H1 (cell line): ENCODE results near the gene WDFY4. TPM values are rescaled to one million over a fixed set of nuclear protein-coding genes. Genes with fewer than 3 reads are reported as not detected.

Experiments
- CBX8 ChIP-seq: fragments of 300-800, 300-1000 bp; sonication (generic); IDR thresholded peaks from 2 replicates; pipeline ENCODE4 v1.7.1; 2016; ENCODE audit warnings: low read depth, low read length, borderline replicate concordance
- TCF12 ChIP-seq: IDR thresholded peaks from 2 replicates; pipeline ENCODE4 v1.6.1; 2011; ENCODE audit warnings: low read depth, mild to moderate bottlenecking, low read length
- polyA plus RNA-seq, 7 experiments: library from polyadenylated mRNA; depleted of rRNA in 3 of 7; stranded (reverse) in 5 of 7; unstranded in 2 of 7; fragments of >200 nt in 5 of 7; fragments of 200-250 nt in 2 of 7; gene quantifications; 1 replicate in 5 of 7; 2 replicates in 1 of 7; 4 replicates in 1 of 7; pipeline versions ENCODE4 v1.2.1 to v1.2.3, GENCODE V29; 2011 to 2013; ENCODE audit warnings: missing spikeins in 2 of 7, mixed read lengths in 2 of 7
- total RNA-seq: library from RNA; stranded (reverse); fragmentation: NEBNext Ultra II Directional; extraction: Animal tissue kit (Norgen Biotek cat#: 25700); gene quantifications from 2 replicates; pipeline ENCODE4 v1.2.1, GENCODE V29; 2021

WDFY4 gene
- total and polyA plus RNA-seq, 2 of the 8 experiments (the other 6 are each of a cell fraction or from before 2014, with no cell fraction given) = not detected

DNA sequence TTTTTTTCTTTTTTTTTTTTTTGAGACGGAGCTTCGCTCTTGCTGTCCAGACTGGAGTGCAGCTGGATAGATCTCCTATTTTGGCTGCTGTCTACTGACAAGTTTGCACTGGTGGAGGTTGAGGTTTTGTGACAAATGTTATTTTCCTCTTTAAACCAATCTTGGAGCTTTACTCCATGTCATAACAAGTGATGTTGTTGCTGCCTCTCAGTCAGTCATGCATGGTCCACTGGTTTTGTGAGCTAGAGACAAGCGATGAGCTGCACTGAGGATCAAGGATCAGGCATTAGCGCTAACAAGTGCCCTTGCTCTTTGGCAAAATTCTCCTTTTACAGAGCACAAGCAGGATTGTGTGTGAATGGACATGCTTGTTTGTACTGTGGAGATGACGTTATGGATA lies 805 bp upstream of the WDFY4 start (continued):
- TF ChIP-seq TCF12 (no peak), CBX8 (no peak)
